ENCODE data around the gene TBC1D14.

The TBC1D14 gene

GRCh38 chr4:7027284-7027683 lies 117.7 kb downstream of the TBC1D14 start:
- DNase-seq: no peak

GRCh38 chr4:7027913-7028312 lies 118.3 kb downstream of the TBC1D14 start:
- no peak for DNase-seq

DNA sequence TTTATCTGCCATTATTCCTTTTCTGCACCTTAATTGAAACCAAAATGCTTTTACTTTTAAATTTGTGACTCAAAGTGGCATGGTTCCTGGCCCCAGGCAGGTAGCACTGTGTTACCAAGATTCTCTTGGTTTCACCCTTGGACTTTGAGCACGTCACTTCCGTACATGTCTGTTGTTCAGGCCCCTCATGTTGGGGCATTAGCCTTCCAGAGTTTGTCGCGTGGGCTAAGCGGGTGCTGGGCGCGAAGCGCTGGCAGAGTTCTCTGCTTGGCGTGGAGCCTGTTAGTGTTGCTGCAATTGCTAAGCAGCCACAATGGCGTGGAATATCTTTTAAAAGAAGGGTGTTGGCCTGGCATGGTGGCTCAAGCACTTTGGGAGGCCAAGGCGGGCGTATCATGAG lies 119.6 kb downstream of the TBC1D14 start:
- DNase-seq: no peak

GRCh38 chr4:7029921-7030320 lies 120.3 kb downstream of the TBC1D14 start:
- DNase-seq: no peak

DNA sequence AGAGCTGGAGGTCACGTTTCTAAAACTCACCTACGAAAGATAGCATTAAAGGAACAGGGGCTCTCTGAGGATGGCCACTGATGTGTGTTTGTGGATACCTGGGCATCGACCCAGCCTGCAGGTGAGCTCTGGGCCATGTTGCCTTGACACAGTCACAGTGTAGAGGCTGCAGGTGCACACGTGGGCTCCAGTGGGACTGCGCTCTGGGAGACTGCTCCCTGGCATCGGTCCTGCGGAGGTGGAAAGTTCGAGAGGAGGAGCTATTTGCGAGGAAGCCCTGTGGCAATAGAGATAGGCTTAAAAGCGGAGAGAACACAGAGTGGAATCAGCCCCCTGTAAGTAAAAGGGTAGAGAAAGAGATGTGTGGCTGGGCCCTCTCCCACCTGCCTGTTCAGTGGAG lies 121.2 kb downstream of the TBC1D14 start:
- no peak for DNase-seq

DNA sequence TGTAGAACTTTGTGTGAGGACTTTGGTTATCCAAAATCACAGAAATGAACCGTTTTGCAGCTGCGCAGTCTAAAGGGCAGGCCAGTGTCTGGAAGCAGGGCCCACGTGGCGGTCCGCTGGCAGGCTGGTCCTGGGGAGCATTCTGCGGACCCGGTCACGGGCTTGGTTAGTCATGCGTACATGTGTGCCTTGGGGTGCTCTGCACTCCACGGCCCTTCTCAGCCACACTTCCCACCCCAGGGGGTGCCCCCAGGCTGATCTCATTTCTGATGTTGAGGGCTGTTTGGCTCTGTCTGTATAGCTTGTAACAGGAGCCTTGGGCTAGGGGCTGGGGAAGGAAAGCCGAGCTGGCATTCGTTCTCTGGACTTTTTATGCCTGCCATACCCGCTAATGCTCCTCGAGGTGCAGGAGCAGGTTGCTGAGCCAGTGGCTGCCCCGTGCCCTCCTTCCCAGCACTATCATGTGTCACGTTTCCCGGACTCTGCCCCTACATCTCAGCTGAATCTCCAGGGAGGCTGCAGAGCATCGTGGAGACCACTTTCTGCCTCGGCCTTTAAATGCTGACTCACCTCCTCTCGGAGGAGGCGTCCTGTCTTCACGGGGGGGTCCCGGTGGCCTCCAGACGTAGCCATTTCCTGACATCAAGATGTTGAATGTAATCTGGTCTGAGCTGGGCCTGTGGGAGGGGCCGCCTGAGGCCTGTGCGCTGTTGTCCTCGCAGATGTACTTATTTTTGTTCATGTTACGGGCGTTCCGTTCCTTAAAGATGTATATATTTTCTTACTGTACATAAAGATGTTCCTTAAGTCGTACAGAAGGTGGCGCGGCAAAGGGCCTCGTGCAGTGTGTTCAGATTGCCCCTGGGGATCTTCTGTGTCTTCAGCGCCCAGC lies 122.2 kb downstream of the TBC1D14 start:
- DNase-seq: no peak

DNA sequence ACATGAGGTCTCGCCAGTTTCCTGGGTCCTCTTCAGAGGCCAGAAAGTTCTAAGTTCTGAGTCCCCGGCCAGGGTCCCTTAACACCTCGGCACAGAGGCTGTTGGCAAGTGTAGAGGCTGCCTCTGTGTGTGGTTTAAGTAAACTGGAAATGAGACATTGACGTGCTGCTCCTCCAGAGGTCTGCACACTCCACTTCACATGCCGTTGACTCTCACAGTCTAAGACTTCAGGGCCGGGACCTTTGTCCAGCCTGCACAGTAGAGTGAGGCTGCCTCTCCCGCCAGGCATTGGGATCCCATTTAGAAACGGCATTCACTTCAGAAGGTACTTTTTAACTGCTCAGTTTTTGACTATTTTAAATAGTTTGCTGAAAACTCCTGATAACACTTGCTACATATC lies 123.0 kb downstream of the TBC1D14 start:
- DNase-seq: no peak

DNA sequence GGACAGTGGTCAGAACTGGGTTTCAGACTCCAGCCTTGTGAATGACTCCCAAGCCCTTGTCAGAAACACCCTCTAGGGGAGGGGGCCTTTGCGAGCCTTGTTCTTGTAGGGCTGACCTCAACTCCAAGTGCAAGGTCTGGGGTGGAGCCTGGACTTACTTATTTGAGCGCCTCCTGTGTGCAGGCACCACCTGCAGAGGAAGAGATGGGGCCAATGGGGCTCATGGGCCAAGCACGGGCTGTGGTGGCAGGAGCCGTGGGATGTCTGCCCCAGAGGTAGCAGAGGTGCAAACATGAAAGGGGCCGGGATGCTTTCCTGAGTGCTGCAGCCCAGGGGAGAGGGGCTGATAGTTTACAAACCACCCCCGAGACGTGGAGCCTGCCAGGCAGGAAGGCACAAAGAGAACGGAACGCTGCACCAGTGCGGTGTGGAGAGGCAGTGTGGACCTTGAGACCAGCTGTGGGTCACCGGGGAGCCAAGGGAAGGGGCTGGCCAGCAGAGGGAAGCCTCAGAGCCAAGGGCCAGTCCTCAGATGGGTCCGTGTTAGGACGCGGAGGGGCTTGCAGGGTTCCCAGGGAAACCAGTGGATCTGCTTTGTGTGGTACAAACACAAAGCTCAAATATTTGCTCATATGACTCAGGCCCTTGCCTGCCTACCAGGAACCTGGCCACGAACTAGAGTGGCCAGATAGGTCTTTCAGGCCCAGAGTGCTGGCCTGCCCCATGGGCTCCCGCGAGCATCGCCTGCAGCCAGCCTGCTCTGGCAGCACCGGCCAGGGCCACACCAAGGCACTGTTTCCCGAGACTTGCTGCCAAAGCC lies 124.8 kb downstream of the TBC1D14 start:
- DNase-seq: no peak

GRCh38 chr4:7037425-7037824 lies 127.8 kb downstream of the TBC1D14 start:
- DNase-seq: no peak

DNA sequence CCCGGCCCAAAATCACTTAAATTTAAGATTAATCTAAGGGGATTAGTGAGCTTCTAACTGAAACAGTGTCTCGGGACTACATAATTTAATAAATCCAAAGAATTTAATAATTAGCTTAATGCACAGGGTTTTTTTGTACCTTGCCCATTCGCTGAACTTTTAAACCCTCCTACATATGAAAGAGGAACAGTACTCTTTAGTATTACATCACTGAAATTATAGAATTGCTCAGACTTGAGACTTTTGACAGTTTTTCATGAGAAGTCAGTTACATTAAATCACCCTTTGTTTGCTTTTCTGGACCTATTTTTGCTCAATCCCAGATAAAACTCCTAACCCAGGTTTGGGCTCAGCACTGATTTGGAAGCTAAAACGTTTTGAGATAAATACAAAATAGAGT lies 131.1 kb downstream of the TBC1D14 start:
- no peak for DNase-seq

- DNase-seq: no peak
Measured at GRCh38 chr4:7041246-7041645, 131.6 kb downstream of the TBC1D14 start.

DNA sequence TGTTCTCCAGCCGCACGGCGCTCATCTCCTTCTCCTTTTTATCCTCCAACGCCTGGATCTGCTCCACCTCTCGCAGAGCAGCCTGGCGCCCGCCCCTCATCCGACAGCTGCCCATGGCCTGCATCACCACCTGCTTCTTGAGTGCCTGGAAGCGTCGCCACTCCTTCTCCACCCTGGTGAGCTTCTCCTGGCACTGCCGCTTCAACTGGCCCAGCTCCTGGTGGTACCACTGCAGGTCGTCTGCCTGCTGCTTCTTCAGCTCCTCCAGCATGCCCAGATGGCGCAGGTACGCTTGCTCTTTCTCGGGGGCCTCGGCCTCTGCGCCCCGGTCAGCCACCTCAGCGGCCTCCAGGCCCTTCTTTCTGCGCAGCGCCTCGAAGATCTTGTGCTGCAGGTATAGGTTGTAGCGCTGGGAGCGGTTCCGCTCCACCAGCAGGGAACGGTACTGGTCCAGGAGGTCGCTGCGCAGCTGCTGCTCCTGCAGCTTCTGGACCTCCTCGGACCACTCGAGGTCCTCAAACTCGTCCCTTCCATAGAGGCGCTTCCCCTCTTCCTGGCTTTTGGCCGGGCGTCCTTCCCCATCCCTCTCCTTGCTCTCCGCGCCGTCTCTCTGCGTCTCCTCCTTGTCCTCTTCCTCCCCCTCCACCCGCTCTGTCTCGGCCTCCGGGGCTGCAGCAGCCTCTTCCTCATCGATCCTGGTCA lies 132.3 kb downstream of the TBC1D14 start:
- peak; percentile 6 for DNase-seq

DNA sequence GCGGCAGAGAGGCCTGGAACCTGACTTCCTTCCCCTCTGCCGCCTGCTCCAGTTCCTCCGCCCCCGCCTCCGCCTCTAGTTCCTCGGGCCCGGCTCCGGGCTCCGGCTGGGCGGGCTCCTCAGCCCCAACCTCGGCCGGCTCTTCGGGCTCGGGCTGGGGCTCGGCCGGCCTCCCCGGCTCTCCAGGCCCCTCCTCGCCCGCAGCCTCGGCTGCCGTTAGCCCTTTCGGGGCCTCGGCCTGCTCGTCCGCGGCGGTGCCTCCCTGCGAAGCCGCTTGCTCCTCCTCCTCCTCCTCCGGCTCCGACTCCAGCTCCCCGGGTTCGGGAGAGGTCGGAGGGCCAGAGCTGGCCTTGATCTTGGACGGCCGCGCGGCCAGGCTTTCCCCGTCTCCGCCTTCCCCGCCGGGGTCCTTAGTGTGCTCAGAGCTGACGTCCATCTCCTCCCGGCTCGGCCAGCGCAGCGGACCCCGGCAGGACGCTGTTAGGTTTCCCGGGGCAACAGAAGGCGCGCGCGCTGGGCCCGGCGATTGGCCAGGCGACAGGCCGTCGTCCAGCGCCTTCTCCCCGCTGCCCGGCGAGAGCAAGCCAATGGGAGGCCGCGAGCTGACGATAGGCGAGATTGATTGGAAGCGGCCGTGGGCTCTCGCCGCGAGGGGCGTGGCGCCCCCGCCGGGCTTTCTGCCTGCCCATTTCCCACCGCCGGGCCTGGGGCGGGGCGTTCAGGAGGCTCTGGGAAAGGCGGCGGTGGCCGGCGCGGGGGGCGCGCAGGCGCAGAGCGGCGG lies 133.1 kb downstream of the TBC1D14 start:
- peak; percentile 93 for DNase-seq

- DNase-seq: no peak
Measured at GRCh38 chr4:7043284-7044136, 133.9 kb downstream of the TBC1D14 start, which contains the start of gene TADA2B. Gene TADA2B, plus strand, starts transcription at chr4:7043372. Its CDS starts 208 bp downstream, at chr4:7043580.

GRCh38 chr4:7044137-7044930 lies 134.7 kb downstream of the TBC1D14 start:
- no peak for DNase-seq

DNA sequence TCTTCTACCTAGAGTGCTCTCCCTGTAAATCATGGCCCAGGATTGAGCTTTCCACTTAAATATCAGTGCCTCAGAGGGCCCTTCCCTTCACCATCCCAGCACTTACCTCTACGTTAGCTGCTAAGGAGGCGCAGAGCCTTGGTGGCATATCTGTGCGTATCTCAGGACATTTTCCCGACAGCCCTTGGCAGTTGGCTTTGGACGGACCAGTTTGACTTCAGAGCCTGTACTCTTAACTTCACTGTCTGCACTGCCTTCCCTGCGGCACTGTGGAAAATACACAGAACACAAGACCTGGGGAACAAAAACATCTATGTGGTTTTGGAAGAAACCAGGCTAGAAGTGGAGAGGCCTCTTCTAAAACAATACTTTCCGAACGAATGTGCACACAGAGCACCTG lies 135.9 kb downstream of the TBC1D14 start:
- no peak for DNase-seq

GRCh38 chr4:7045961-7046921 lies 136.6 kb downstream of the TBC1D14 start:
- DNase-seq: no peak

DNA sequence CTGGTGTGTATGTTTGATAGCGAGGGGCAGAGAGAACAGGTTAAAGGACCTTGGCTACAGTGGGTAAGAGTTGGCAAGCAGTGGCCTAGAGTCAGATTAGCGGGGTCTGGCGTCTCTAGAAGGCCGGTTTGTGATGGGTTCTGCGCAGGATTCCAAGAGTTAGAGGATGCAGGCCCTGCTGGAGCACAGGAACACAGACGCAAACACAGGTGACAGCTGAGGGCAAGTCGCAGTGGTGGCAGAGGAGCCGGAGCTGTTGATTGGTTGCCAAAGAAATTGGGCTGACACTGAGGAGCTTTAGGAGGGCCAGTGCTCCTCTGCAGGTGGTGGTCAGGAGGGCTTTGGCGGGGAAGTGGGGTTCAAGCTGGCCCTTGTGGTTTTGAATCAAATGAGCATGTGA lies 137.3 kb downstream of the TBC1D14 start:
- DNase-seq: no peak

- DNase-seq: no peak
Measured at GRCh38 chr4:7048642-7049041, 139.0 kb downstream of the TBC1D14 start.

Measured in NCI-H2227 treated with DMSO at 0.1 percent for 48 hours (cell line).